NB4 (cell line): ENCODE data around the gene LRRC49.

Experiments
- MYC ChIP-seq: IDR thresholded peaks from 2 replicates; pipeline ENCODE4 v1.6.1; 2011; ENCODE audit warnings: low read depth, low read length
- TF ChIP-seq, protein P1 (sequence below): IDR thresholded peaks from one replicate; pipeline ENCODE4 v1.5.1; 2012; ENCODE audit warnings: low read depth, low read length

DNA sequence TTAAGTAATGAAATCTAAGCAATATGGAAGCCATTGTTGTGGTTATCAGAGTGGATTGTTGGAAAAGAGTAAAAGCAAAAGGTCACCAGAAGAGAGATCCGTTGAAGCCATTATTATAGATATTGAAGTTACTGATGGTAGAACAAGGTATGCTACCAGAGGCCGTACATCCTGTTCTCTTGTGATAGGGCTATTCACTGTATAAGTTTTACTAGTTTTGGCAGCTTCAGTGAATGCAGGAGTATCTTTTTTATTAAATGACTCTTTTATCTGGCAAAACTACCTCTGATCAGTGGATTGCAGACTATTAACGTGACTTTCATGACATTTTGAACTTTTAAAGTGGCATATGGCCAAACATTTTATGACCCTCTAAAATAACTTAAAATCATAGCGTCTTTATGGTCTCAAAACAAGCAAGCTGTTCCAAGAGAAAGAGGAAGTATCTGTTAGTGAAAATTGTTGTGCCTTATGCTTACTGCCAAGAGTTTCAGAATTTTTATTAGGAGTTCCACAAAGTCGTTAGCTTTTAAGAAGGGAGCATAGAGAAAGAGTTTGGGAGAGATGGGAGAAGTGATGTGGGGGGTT lies 102.9 kb downstream of the LRRC49 start:
- TF ChIP-seq MYC: no peak
- TF ChIP-seq, protein P1, sequence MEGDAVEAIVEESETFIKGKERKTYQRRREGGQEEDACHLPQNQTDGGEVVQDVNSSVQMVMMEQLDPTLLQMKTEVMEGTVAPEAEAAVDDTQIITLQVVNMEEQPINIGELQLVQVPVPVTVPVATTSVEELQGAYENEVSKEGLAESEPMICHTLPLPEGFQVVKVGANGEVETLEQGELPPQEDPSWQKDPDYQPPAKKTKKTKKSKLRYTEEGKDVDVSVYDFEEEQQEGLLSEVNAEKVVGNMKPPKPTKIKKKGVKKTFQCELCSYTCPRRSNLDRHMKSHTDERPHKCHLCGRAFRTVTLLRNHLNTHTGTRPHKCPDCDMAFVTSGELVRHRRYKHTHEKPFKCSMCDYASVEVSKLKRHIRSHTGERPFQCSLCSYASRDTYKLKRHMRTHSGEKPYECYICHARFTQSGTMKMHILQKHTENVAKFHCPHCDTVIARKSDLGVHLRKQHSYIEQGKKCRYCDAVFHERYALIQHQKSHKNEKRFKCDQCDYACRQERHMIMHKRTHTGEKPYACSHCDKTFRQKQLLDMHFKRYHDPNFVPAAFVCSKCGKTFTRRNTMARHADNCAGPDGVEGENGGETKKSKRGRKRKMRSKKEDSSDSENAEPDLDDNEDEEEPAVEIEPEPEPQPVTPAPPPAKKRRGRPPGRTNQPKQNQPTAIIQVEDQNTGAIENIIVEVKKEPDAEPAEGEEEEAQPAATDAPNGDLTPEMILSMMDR: no peak
